ENCODE data around the gene MPHOSPH8.
"Not testable (repeated sequence)": the region's sequence is repeated elsewhere in the genome, so short reads cannot be mapped to it uniquely, and the experiment has no call there.

DNA sequence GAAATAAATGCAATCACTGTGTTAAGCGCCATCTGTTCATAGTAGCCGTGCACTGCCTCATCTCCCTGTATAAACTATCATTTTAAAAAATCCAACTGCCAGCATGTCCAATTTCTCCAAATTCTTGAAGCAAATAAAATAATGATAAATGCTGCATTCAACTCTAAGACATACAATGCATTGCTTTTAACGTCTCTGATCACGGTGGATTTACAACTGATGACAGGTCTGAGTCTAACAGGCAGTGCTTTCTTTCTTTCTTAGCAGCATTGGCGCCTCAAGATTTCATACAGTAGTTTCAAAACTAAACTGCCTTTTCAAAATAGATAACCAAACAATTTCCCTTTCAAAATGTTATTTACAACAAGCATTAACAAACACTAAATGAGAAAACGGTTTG, 70.8 kb downstream of the MPHOSPH8 start:
- TF ChIP-seq EZH2 (IDR thresholded peaks at IDR 0.05; ENCODE audit: low read length); CTCF (optimal IDR thresholded peaks at IDR 0.05 in 1 of 3, IDR thresholded peaks at IDR 0.05 in 1 of 3, conservative IDR thresholded peaks at IDR 0.05 in 1 of 3; ENCODE audit: extremely low read depth in 1 of 3, insufficient read depth in 2 of 3, low read length in 3 of 3): not testable (repeated sequence)

Measured in keratinocyte (primary cell).